Measurements from ENCODE around the gene DRC1. TPM values are rescaled to one million over a fixed set of nuclear protein-coding genes. Genes with fewer than 3 reads are reported as not detected.

The DRC1 gene
- total and polyA plus RNA-seq, 2 of the 13 experiments (the other 11 are each of a cell fraction or from before 2014, with no cell fraction given) = 0.07 TPM; not detected in 1

DNA sequence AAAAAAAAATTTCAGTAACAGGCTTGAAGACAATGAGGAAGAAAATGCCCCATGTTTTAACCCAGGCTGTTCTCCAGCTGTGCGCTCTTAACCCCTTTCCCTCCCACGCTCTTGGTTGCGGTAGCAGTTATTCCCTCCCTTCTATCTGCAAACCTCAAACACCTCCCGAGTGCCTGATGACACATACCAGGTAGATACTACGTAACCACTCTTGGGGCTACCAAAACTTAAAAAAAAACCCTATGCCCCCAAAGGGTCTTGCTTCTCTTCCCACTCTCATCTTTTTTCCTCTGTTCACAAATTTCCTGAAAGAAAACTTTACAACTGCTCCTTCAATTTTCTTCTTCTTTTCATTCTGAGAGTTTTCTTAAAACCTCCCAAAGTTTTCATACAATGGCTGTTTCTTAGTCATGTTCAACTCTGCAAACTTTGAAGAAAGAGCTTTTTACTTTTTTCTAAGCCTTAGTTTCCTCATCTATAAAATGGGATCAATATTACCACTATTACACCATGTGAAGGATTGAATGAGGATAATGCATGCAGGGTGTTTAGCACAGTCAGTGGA, 4.9 kb upstream of the DRC1 start (continued):
- TF ChIP-seq ZNF629 (CRISPR knock-in tag; conservative IDR thresholded peaks at IDR 0.05) = peak; percentile 73
- TF ChIP-seq EP300 (IDR thresholded peaks at IDR 0.05; ENCODE audit: low read depth in 2 of 2, low read length in 2 of 2) = no peak
- TF ChIP-seq EP300 (CRISPR knock-in tag; IDR thresholded peaks at IDR 0.05; ENCODE audit: borderline replicate concordance) = no peak
- TF ChIP-seq, protein P1, sequence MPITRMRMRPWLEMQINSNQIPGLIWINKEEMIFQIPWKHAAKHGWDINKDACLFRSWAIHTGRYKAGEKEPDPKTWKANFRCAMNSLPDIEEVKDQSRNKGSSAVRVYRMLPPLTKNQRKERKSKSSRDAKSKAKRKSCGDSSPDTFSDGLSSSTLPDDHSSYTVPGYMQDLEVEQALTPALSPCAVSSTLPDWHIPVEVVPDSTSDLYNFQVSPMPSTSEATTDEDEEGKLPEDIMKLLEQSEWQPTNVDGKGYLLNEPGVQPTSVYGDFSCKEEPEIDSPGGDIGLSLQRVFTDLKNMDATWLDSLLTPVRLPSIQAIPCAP (CRISPR knock-in tag; IDR thresholded peaks at IDR 0.05; ENCODE audit: low read depth) = no peak

DNA sequence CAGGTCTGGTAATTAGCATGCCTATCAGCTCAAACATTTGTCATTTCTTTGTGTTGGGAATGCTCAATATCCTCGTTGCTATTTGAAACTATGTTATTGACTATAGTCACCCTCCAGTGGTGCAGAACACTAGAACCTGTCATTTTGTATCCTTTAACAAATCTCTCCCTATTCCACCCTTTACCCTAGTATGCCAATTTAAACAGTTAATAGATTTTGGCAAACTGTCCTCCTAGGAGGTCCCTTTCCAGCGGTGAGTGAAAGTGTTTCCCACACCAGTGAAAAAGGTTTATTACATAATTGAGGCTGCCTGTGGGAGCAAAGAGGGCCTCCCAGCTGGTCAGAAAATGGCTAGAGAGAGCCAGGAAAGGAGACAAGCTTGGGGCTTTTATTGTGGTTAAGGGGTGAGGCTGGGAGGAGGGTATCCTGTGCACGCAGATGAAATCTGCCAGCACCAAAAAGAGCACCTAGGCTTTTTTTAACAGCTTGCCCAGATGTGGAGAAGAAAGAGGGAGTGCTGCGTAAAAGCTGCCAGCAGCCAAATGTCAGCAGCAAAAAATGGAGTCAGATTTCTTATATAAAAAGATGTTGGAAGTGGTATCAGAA, 1.8 kb upstream of the DRC1 start:
- intact Hi-C loops (cut with micrococcal nuclease; ENCODE audit: unreplicated experiment) = loop anchor here (5.0 kb wide), 1 partner anchor 57 kb away; no protein-coding TSS in a partner anchor
- no peak for DNase-seq (ENCODE audit: low spot score)
- TF ChIP-seq KDM3A (CRISPR knock-in tag; IDR thresholded peaks at IDR 0.05; ENCODE audit: low read depth) (no peak), ZFYVE20 (CRISPR knock-in tag; IDR thresholded peaks at IDR 0.05; ENCODE audit: borderline replicate concordance, low read depth) (no peak), TAF15 (IDR thresholded peaks at IDR 0.05; ENCODE audit: low read depth, low read length, poor library complexity, severe bottlenecking) (no peak), ZFP36 (IDR thresholded peaks at IDR 0.05; ENCODE audit: borderline replicate concordance, low read depth, low read length, partially characterized antibody) (no peak), SRY (CRISPR knock-in tag; IDR thresholded peaks at IDR 0.05) (no peak), ISX (CRISPR knock-in tag; conservative IDR thresholded peaks at IDR 0.05) (no peak), POLR2G (IDR thresholded peaks at IDR 0.05; ENCODE audit: low read depth, low read length) (peak; percentile 41; the same call in 1 of the 2 replicates)
- Histone ChIP-seq H3K4me3 (replicated peaks in 1 of 3; ENCODE audit: insufficient read depth in 1 of 3, low read depth in 2 of 3, low read length in 3 of 3) (no peak overlapping the region), H3K27ac (ENCODE audit: extremely low read length, insufficient read depth, low read length) (no peak overlapping the region), H3K36me3 (replicated peaks in 1 of 2; ENCODE audit: control insufficient read depth in 1 of 2, insufficient read depth in 2 of 2, low read length in 2 of 2) (peaks cover 0 to 5% of the 10 kb centered on the region in 2 experiments; a peak in 1 of 5 replicates), H2AFZ (ENCODE audit: low read length) (no peak overlapping the region), H3K9ac (ENCODE audit: insufficient read depth, low read depth, low read length) (no peak overlapping the region), H4K20me1 (ENCODE audit: insufficient read depth, low read length) (no peaks in the 10 kb centered on the region), H3K27me3 (ENCODE audit: control insufficient read depth in 1 of 2, insufficient read depth in 2 of 2, low read length in 2 of 2) (no peaks in the 10 kb centered on the region), H3K4me1 (ENCODE audit: insufficient read depth, low read length) (no peaks in the 10 kb centered on the region), H3K9me3 (ENCODE audit: low read length) (no peaks in the 10 kb centered on the region), H3K4me2 (ENCODE audit: low read depth, low read length) (no peak overlapping the region), H3K79me2 (ENCODE audit: insufficient read depth, low read length) (no peaks in the 10 kb centered on the region)
- no peak for ATAC-seq
- FAIRE-seq = no peak
- CTCF ChIA-PET (ENCODE audit: low intra/inter-chr PET ratio, low total read pairs) = no interaction called here
- POLR2A ChIA-PET = no interaction called here
- 70% methylated on average over 4 of the region's 4 CpGs for WGBS (ENCODE audit: low lambda C conversion rate)
- in situ Hi-C loops (cut with HindIII; ENCODE audit: extremely low pct_ligation_motif_present, low pct_unique_long_range_greater_than_20kb) = no loop called here
- no TSS peak for BruUV-seq (replicated peaks)
